Progenitor cell of endocrine pancreas (in vitro differentiated cells): ENCODE data around the gene CCDC60. TPM values are rescaled to one million over a fixed set of nuclear protein-coding genes. Genes with fewer than 3 reads are reported as not detected.

ENCODE experiments used
- DNase-seq: peaks from one replicate; pipeline ENCODE4 v3.0.0; 2021; ENCODE audit warnings: low spot score; ENCODE audit not compliant: unreplicated experiment
- H3K27ac Mint-ChIP-seq: 2 replicates; pipeline ENCODE4 v1.8.0; 2021; ENCODE audit warnings: mild to moderate bottlenecking, moderate library complexity, mixed read lengths
- H3K27me3 Mint-ChIP-seq: 2 replicates; pipeline ENCODE4 v1.8.0; 2021; ENCODE audit warnings: mixed read lengths
- H3K36me3 Mint-ChIP-seq: 2 replicates; pipeline ENCODE4 v1.8.0; 2022; ENCODE audit warnings: mixed read lengths; ENCODE audit not compliant: insufficient read depth
- H3K4me1 Mint-ChIP-seq: 2 replicates; pipeline ENCODE4 v1.8.0; 2021; ENCODE audit warnings: low read depth, mixed read lengths
- H3K4me3 Mint-ChIP-seq: 2 replicates; pipeline ENCODE4 v1.8.0; 2021; ENCODE audit warnings: low read depth, mild to moderate bottlenecking, moderate library complexity, mixed read lengths
- H3K9me3 Mint-ChIP-seq: 2 replicates; pipeline ENCODE4 v1.8.0; 2021; ENCODE audit warnings: low read depth, mixed read lengths
- total RNA-seq: library from RNA; stranded (reverse); gene quantifications from 2 replicates; pipeline ENCODE4 v1.2.1, GENCODE V29; 2021
- TF ChIP-seq, protein P1 (sequence below): fragments of 200-600 bp; sonication (generic); IDR thresholded peaks from one replicate; pipeline ENCODE4 v1.5.0; 2021; ENCODE audit warnings: antibody characterized with exemption, mild to moderate bottlenecking; ENCODE audit not compliant: unreplicated experiment

Gene CCDC60
- total RNA-seq, 1 donor from 2014 or later: 23.4 TPM

DNA sequence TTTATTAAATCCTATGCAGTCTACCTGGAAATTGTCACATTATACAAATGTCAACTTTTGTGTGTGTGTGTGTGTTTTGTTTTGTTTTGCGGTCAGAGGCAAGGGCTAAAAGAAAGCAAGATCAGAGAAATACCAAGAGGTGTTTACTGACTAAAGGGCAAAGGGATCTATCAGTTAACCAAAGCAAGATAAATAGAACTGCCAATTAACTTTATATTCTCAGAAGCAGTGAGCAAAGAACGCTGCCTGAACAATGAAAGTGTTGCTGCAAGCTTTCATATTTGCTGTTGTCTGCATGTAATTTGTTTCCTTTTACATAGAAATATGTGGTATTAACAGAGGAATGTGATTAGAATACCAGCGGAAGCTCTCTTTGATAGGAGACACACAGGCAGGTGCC, 30.9 kb downstream of the CCDC60 start:
- H3K27me3 Mint-ChIP-seq: no peaks in the 10 kb centered on the region
- TF ChIP-seq, protein P1, sequence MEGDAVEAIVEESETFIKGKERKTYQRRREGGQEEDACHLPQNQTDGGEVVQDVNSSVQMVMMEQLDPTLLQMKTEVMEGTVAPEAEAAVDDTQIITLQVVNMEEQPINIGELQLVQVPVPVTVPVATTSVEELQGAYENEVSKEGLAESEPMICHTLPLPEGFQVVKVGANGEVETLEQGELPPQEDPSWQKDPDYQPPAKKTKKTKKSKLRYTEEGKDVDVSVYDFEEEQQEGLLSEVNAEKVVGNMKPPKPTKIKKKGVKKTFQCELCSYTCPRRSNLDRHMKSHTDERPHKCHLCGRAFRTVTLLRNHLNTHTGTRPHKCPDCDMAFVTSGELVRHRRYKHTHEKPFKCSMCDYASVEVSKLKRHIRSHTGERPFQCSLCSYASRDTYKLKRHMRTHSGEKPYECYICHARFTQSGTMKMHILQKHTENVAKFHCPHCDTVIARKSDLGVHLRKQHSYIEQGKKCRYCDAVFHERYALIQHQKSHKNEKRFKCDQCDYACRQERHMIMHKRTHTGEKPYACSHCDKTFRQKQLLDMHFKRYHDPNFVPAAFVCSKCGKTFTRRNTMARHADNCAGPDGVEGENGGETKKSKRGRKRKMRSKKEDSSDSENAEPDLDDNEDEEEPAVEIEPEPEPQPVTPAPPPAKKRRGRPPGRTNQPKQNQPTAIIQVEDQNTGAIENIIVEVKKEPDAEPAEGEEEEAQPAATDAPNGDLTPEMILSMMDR: no peak
- H3K4me1 Mint-ChIP-seq: peaks cover 40% of the 10 kb centered on the region
- H3K36me3 Mint-ChIP-seq: peaks cover 4% of the 10 kb centered on the region
- H3K9me3 Mint-ChIP-seq: peaks cover 5% of the 10 kb centered on the region
- H3K4me3 Mint-ChIP-seq: no peak overlapping the region
- H3K27ac Mint-ChIP-seq: peak overlapping the region; percentile 3
- DNase-seq: no peak

- TF ChIP-seq, protein P1: no peak
- no peak for DNase-seq
- Mint-ChIP-seq H3K4me3 (no peak overlapping the region), H3K36me3 (peaks cover 4% of the 10 kb centered on the region), H3K27me3 (no peaks in the 10 kb centered on the region), H3K27ac (no peak overlapping the region), H3K9me3 (peaks cover 5% of the 10 kb centered on the region), H3K4me1 (peaks cover 40% of the 10 kb centered on the region)
Measured at GRCh38 chr12:119366007-119366406, 31.5 kb downstream of the CCDC60 start.

GRCh38 chr12:119369161-119369560, 34.6 kb downstream of the CCDC60 start:
- H3K9me3 Mint-ChIP-seq: no peaks in the 10 kb centered on the region
- TF ChIP-seq, protein P1: no peak

DNA sequence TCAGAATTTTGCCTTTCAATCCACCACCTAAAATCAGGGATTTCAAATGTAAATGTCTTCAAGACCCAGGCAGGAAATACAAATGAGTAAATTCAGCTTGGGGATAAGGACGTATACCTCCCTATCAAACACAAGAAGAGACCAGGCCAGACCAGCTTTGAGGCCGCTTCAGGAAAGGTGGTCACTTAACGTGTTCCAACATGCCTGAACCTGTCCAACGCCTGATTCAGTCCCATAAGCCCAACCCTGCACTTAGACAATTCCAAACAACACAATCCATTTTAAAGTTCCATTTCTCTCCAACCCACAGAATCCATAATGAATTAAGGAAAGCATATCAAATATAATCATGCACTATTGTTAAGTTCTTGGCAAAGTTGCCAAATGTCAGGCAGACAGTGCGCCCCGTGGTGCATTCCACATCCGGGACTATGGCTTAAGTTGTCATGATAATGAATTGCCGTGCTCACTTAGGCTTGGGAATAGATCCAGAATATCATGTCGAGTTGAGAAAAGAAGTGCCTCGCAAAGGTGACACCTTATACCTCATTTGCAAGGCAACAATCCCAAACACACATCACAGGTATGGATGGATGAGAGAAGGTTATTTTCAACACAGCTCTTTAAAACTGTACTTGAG, 35.5 kb downstream of the CCDC60 start:
- TF ChIP-seq, protein P1: no peak
- no peak overlapping the region for H3K27ac Mint-ChIP-seq
- no peak for DNase-seq
- H3K9me3 Mint-ChIP-seq: peaks cover 3% of the 10 kb centered on the region
- peaks cover 2% of the 10 kb centered on the region for H3K36me3 Mint-ChIP-seq
- no peak overlapping the region for H3K4me3 Mint-ChIP-seq
- H3K4me1 Mint-ChIP-seq: peaks cover 44% of the 10 kb centered on the region
- no peaks in the 10 kb centered on the region for H3K27me3 Mint-ChIP-seq

More at GRCh38 chr12:119369161-119369560, 34.6 kb downstream of the CCDC60 start:
- H3K27me3 Mint-ChIP-seq: no peaks in the 10 kb centered on the region
- DNase-seq: no peak
- peaks cover 2% of the 10 kb centered on the region for H3K36me3 Mint-ChIP-seq
- no peak overlapping the region for H3K27ac Mint-ChIP-seq
- no peak overlapping the region for H3K4me3 Mint-ChIP-seq
- peaks cover 44% of the 10 kb centered on the region for H3K4me1 Mint-ChIP-seq

DNA sequence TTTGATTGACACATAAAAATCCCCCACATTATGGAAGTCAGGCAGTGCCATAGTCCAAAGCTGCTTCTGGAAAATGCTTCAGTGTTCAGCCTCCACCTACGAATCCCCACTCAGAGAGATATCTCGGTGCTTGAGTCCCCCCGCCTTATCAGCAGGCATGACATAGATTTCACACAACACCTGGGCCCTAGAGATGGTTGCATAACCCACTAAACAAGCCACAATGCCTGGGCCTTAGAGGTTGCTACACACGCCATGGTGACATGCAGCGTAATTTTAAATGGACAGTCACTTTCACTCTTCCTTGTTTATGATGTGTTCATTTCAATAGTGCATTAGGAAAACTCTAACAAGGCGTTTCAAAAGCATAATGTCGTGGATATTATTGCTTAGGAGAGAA, 38.0 kb downstream of the CCDC60 start:
- TF ChIP-seq, protein P1: no peak

More for the DNA sequence above, 38.0 kb downstream of the CCDC60 start:
- Mint-ChIP-seq H3K4me1 (peaks cover 43% of the 10 kb centered on the region), H3K36me3 (peaks cover under 1% of the 10 kb centered on the region), H3K4me3 (no peak overlapping the region), H3K9me3 (peaks cover 3% of the 10 kb centered on the region), H3K27ac (no peak overlapping the region), H3K27me3 (no peaks in the 10 kb centered on the region)
- no peak for DNase-seq
